HL-60 (cell line): ENCODE results near the gene EYS.

Experiments
- CTCF ChIP-seq: IDR thresholded peaks from one replicate; pipeline ENCODE4 v1.5.1; 2011; ENCODE audit warnings: low read length, control low read depth, inconsistent platforms; ENCODE audit not compliant: insufficient read depth
- POLR2AphosphoS5 ChIP-seq: IDR thresholded peaks from 2 replicates; pipeline ENCODE4 v1.6.1; 2012; ENCODE audit warnings: low read depth

- TF ChIP-seq CTCF (no peak), POLR2AphosphoS5 (no peak)
Observed at GRCh38 chr6:64591676-64592036, 1115.4 kb downstream of the EYS start.
